MM.1S (cell line): Measurements from ENCODE around the gene SORCS2.

ENCODE experiments used
- EZH2 ChIP-seq: fragments of 300-600 bp; sonication (generic); optimal IDR thresholded peaks from 2 replicates; pipeline ENCODE3; 2017; ENCODE audit warnings: low read depth, mild to moderate bottlenecking, antibody characterized with exemption, low read length, mixed read lengths
- TF ChIP-seq, protein P1 (sequence below): fragments of 300-600 bp; sonication (generic); IDR thresholded peaks from 2 replicates; pipeline ENCODE4 v1.5.1; 2016; ENCODE audit warnings: antibody characterized with exemption, low read length, mixed read lengths

- TF ChIP-seq, protein P1, sequence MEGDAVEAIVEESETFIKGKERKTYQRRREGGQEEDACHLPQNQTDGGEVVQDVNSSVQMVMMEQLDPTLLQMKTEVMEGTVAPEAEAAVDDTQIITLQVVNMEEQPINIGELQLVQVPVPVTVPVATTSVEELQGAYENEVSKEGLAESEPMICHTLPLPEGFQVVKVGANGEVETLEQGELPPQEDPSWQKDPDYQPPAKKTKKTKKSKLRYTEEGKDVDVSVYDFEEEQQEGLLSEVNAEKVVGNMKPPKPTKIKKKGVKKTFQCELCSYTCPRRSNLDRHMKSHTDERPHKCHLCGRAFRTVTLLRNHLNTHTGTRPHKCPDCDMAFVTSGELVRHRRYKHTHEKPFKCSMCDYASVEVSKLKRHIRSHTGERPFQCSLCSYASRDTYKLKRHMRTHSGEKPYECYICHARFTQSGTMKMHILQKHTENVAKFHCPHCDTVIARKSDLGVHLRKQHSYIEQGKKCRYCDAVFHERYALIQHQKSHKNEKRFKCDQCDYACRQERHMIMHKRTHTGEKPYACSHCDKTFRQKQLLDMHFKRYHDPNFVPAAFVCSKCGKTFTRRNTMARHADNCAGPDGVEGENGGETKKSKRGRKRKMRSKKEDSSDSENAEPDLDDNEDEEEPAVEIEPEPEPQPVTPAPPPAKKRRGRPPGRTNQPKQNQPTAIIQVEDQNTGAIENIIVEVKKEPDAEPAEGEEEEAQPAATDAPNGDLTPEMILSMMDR: no peak
- TF ChIP-seq EZH2: no peak
These were observed 471.8 kb downstream of the SORCS2 start for GRCh38 chr4:7664106-7664505.
